IMR-90 (cell line): ENCODE measurements around the gene SPTY2D1. TPM values are rescaled to one million over a fixed set of nuclear protein-coding genes. Genes with fewer than 3 reads are reported as not detected.

Source experiments
- ATAC-seq: fragments of 200-7000 bp; cut with Tn5 transposase; 2 replicates; pipeline ENCODE4 v1.9.1; 2020; ENCODE audit warnings: low read depth, mild to moderate bottlenecking, moderate library complexity
- BruUV-seq: library from RNA; stranded (reverse); fragments of 400-500 nt; replicated peaks from 2 replicates; lab custom pipeline; 2021; lab: Mats Ljungman, UMichigan
- CTCF ChIA-PET: fragments of 300-600 bp; formaldehyde crosslinking; extraction: SDS; loops from one replicate; lab custom pipeline; 2021; ENCODE audit warnings: antibody characterized with exemption; lab: Yijun Ruan, JAX
- POLR2A ChIA-PET: fragments of 300-600 bp; sonication (Branson Sonifier 250); formaldehyde crosslinking; loops from one replicate; lab custom pipeline; 2022; ENCODE audit warnings: antibody characterized with exemption; ENCODE audit not compliant: unreplicated experiment; lab: Charles Lee
- DNase-seq: peaks from one replicate; pipeline ENCODE4 v3.0.0; 2013
- H2AFZ ChIP-seq: replicated peaks from 2 replicates; pipeline ENCODE3; 2013; ENCODE audit warnings: low read length, mild to moderate bottlenecking; ENCODE audit not compliant: poor library complexity
- H2AK5ac ChIP-seq: 2 replicates; pipeline ENCODE4 v1.6.1; 2013; ENCODE audit warnings: low read depth, low read length, inconsistent platforms
- H2AK9ac ChIP-seq: replicated peaks from 2 replicates; pipeline ENCODE3; 2013; ENCODE audit warnings: mild to moderate bottlenecking, low read depth, low read length, moderate library complexity; ENCODE audit not compliant: poor library complexity
- H2BK120ac ChIP-seq: 2 replicates; pipeline ENCODE4 v1.6.1; 2013; ENCODE audit warnings: low read depth, low read length, inconsistent platforms
- H2BK15ac ChIP-seq: 3 replicates; pipeline ENCODE4 v1.6.1; 2013; ENCODE audit warnings: low read depth, low read length, inconsistent platforms
- H2BK20ac ChIP-seq: 2 replicates; pipeline ENCODE4 v1.6.1; 2013; ENCODE audit warnings: low read depth, mild to moderate bottlenecking, inconsistent platforms, low read length, moderate library complexity
- H2BK5ac ChIP-seq: 2 replicates; pipeline ENCODE4 v1.6.1; 2013; ENCODE audit warnings: mild to moderate bottlenecking, low read depth, low read length, inconsistent platforms; ENCODE audit not compliant: poor library complexity, severe bottlenecking
- H3K14ac ChIP-seq: replicated peaks from 2 replicates; pipeline ENCODE4 v1.6.1; 2013; ENCODE audit warnings: low read depth, low read length, inconsistent platforms
- H3K18ac ChIP-seq: 2 replicates; pipeline ENCODE4 v1.6.1; 2013; ENCODE audit warnings: low read depth, low read length, control low read depth
- H3K23ac ChIP-seq: 2 replicates; pipeline ENCODE4 v1.6.1; 2013; ENCODE audit warnings: low read depth, low read length, inconsistent platforms
- H3K27ac ChIP-seq: 2 replicates; pipeline ENCODE4 v1.5.1; 2013; ENCODE audit warnings: mild to moderate bottlenecking, control low read depth, low read length; ENCODE audit not compliant: insufficient read depth
- H3K27me3 ChIP-seq: 2 replicates; pipeline ENCODE4 v1.6.1; 2013; ENCODE audit warnings: low read length; ENCODE audit not compliant: control insufficient read depth, insufficient read depth
- H3K36me3 ChIP-seq: 2 replicates; pipeline ENCODE4 v1.6.1; 2013; ENCODE audit warnings: low read length, mixed read lengths; ENCODE audit not compliant: control insufficient read depth, insufficient read depth
- H3K4ac ChIP-seq: 2 replicates; pipeline ENCODE4 v1.6.1; 2013; ENCODE audit warnings: low read depth, low read length, inconsistent platforms
- H3K4me1 ChIP-seq: 2 replicates; pipeline ENCODE4 v1.6.1; 2013; ENCODE audit warnings: low read length, mixed read lengths; ENCODE audit not compliant: control insufficient read depth, insufficient read depth
- H3K4me2 ChIP-seq: 2 replicates; pipeline ENCODE4 v1.6.1; 2013; ENCODE audit warnings: low read depth, mild to moderate bottlenecking, control low read depth, low read length, moderate library complexity
- H3K4me3 ChIP-seq: 2 replicates; pipeline ENCODE4 v1.5.1; 2013; ENCODE audit warnings: low read depth, mild to moderate bottlenecking, control low read depth, low read length, moderate library complexity; ENCODE audit not compliant: insufficient read depth
- H3K56ac ChIP-seq: 2 replicates; pipeline ENCODE4 v1.6.1; 2013; ENCODE audit warnings: low read length, inconsistent platforms; ENCODE audit not compliant: insufficient read depth; ENCODE audit errors: extremely low read depth
- H3K79me1 ChIP-seq, 2 experiments: 2 replicates each; pipeline ENCODE4 v1.6.1; 2013; ENCODE audit warnings: low read length in 2 of 2, inconsistent platforms in 1 of 2, low read depth in 1 of 2
- H3K9ac ChIP-seq: 2 replicates; pipeline ENCODE4 v1.6.1; 2013; ENCODE audit warnings: low read depth, low read length, control low read depth
- H3K9me1 ChIP-seq: 2 replicates; pipeline ENCODE4 v1.6.1; 2013; ENCODE audit warnings: low read length, inconsistent platforms; ENCODE audit not compliant: insufficient read depth
- H3K9me3 ChIP-seq: 2 replicates; pipeline ENCODE4 v1.6.1; 2013; ENCODE audit warnings: low read length; ENCODE audit not compliant: control insufficient read depth, insufficient read depth
- H4K20me1 ChIP-seq: 2 replicates; pipeline ENCODE4 v1.6.1; 2013; ENCODE audit warnings: low read length, inconsistent platforms; ENCODE audit not compliant: insufficient read depth
- H4K5ac ChIP-seq: 2 replicates; pipeline ENCODE4 v1.6.1; 2013; ENCODE audit warnings: mild to moderate bottlenecking, low read depth, low read length, control low read depth
- H4K8ac ChIP-seq, 2 experiments: 2 replicates each; pipeline ENCODE4 v1.6.1; 2013; ENCODE audit warnings: low read depth in 2 of 2, low read length in 2 of 2, control low read depth in 1 of 2, inconsistent platforms in 1 of 2
- H4K91ac ChIP-seq: 2 replicates; pipeline ENCODE4 v1.6.1; 2013; ENCODE audit warnings: low read depth, low read length, inconsistent platforms; ENCODE audit not compliant: insufficient read depth
- MAFK ChIP-seq: IDR thresholded peaks from 2 replicates; pipeline ENCODE4 v1.6.1; 2012; ENCODE audit warnings: low read depth, low read length, improper control_type of control experiment
- NFE2L2 ChIP-seq: fragments of 150-350 bp; IDR thresholded peaks from 2 replicates; pipeline ENCODE4 v1.6.1; 2016; ENCODE audit warnings: low read depth, mild to moderate bottlenecking, low read length
- WGBS, 2 experiments: methylation state at CpG; one replicate each; pipeline versions ENCODE4 v1.1.5 to v1.1.7; 2013; ENCODE audit warnings: missing lambda C conversion rate in 2 of 2; ENCODE audit not compliant: insufficient read length in 1 of 2; ENCODE audit errors: extremely low coverage in 2 of 2; 5-methylcytosine and 5-hydroxymethylcytosine counted together
- dilution Hi-C: fragments of 300-500 bp; cut with HindIII; formaldehyde crosslinking; loops from one replicate; pipeline ENCODE4 v1.14.3; 2018; ENCODE audit warnings: low sequenced_read_pairs; ENCODE audit not compliant: unreplicated experiment
- in situ Hi-C: fragments of 300-500 bp; cut with MboI; formaldehyde crosslinking; loops from 3 replicates; pipeline ENCODE4 v1.14.3; 2019; ENCODE audit warnings: low sequenced_read_pairs, inconsistent platforms, mixed read lengths
- intact Hi-C: fragments of 100-400 bp; cut with micrococcal nuclease; formaldehyde crosslinking; loops from 2 replicates; pipeline ENCODE4 v1.10.0; 2022
- polyA plus RNA-seq, 3 experiments: library from polyadenylated mRNA; depleted of rRNA; stranded (reverse); fragments of >200 nt; gene quantifications; 2 replicates each; pipeline ENCODE4 v1.2.3, GENCODE V29; 2012; ENCODE audit warnings: low replicate concordance in 1 of 3
- total RNA-seq: library from RNA; depleted of rRNA; stranded (reverse); fragments of >200 nt; gene quantifications from 2 replicates; pipeline ENCODE4 v1.2.3, GENCODE V29; 2012

The SPTY2D1 gene
- total and polyA plus RNA-seq, 2 of the 4 experiments (the other 2 are of a cell fraction) = 10.3 to 36.6 TPM

- no TSS peak for BruUV-seq
- dilution Hi-C loops = no loop called here
- ChIA-PET POLR2A (interaction anchor here (0.6 kb wide), 1 partner anchor 829 kb away, joined by 6 read pairs; no protein-coding TSS in a partner anchor), CTCF (no interaction called here)
- no peak overlapping the region for H4K5ac ChIP-seq
- H2BK5ac ChIP-seq = no peak overlapping the region
- H3K56ac ChIP-seq = no peak overlapping the region
- peaks cover 9% of the 10 kb centered on the region for H3K9me1 ChIP-seq
- no peak overlapping the region for H3K18ac ChIP-seq
- peaks cover 5% of the 10 kb centered on the region; the same call in 1 of the 2 replicates for H3K4me1 ChIP-seq
- H3K4me2 ChIP-seq = no peak overlapping the region
- H3K4me3 ChIP-seq = no peak overlapping the region
- peak overlapping the region; percentile 48; the same call in 1 of the 2 replicates for H3K23ac ChIP-seq
- ATAC-seq = no peak
- H3K9me3 ChIP-seq = no peaks in the 10 kb centered on the region
- H4K91ac ChIP-seq = no peak overlapping the region
- no peak overlapping the region for H3K4ac ChIP-seq
- H4K8ac ChIP-seq = no peak overlapping the region
- H2BK20ac ChIP-seq = no peak overlapping the region
- H2BK15ac ChIP-seq = no peak overlapping the region
- no peak overlapping the region for H2AK5ac ChIP-seq
- H2BK120ac ChIP-seq = no peak overlapping the region
- TF ChIP-seq NFE2L2 (no peak), MAFK (no peak)
- peaks cover 31 to 54% of the 10 kb centered on the region in 2 experiments for H3K79me1 ChIP-seq
- intact Hi-C loops = no loop called here
- H3K27me3 ChIP-seq = no peaks in the 10 kb centered on the region
- no peak overlapping the region for H2AFZ ChIP-seq
- no peak overlapping the region for H3K9ac ChIP-seq
- WGBS, 2 experiments = no CpG with 5 or more reads among the region's 2 CpGs
- no peaks in the 10 kb centered on the region for H3K36me3 ChIP-seq
- no peak for DNase-seq
- no peak overlapping the region for H3K14ac ChIP-seq
- no peaks in the 10 kb centered on the region for H4K20me1 ChIP-seq
- in situ Hi-C loops = no loop called here
- H3K27ac ChIP-seq = no peak overlapping the region
- H2AK9ac ChIP-seq = no peak overlapping the region
Observed at GRCh38 chr11:18590571-18590970, 43.6 kb downstream of the SPTY2D1 start.
